Gastroesophageal sphincter (tissue), 4 donors: ENCODE results near the gene ANXA2. TPM values are rescaled to one million over a fixed set of nuclear protein-coding genes. Genes with fewer than 3 reads are reported as not detected.

Source experiments
- ATAC-seq: fragments of 150-250 bp; one replicate; pipeline ENCODE4 v1.9.1; 2016; ENCODE audit warnings: mild to moderate bottlenecking, moderate library complexity
- H3K27ac ChIP-seq, 4 donors: fragments of 200-600 bp; sonication (generic) in 3 of 4; 1 replicate in 3 of 4; 2 replicates in 1 of 4; pipeline ENCODE4 v1.5.1; 2016 to 2019
- H3K27me3 ChIP-seq: fragments of 200-600 bp; sonication (generic); one replicate; pipeline ENCODE4 v1.5.1; 2019
- H3K36me3 ChIP-seq, 2 donors: fragments of 200-600 bp; sonication (generic); one replicate each; pipeline ENCODE4 v1.5.1; 2019; ENCODE audit warnings: control low read depth in 1 of 2
- H3K4me1 ChIP-seq, 3 donors: fragments of 200-600 bp; sonication (generic); 1 replicate in 2 of 3; 2 replicates in 1 of 3; pipeline ENCODE4 v1.5.1; 2016 to 2019; ENCODE audit warnings: control low read depth in 2 of 3
- H3K4me3 ChIP-seq, 2 donors: fragments of 200-600 bp; sonication (generic); one replicate each; pipeline ENCODE4 v1.5.1; 2019; ENCODE audit warnings: mild to moderate bottlenecking in 1 of 2, moderate library complexity in 1 of 2
- H3K9me3 ChIP-seq, 3 donors: fragments of 200-600 bp; sonication (generic); one replicate each; pipeline ENCODE4 v1.5.1; 2017 to 2019; ENCODE audit warnings: control low read depth in 2 of 3
- EP300 ChIP-seq: sonication (generic); formaldehyde crosslinking; IDR thresholded peaks from one replicate; pipeline ENCODE4 v1.6.1; 2017; ENCODE audit warnings: antibody characterized with exemption, mild to moderate bottlenecking
- POLR2A ChIP-seq, 2 donors: fragments of 450-650 bp; IDR thresholded peaks; one replicate each; pipeline ENCODE4 v1.6.1; 2017; ENCODE audit warnings: antibody characterized with exemption in 2 of 2, mild to moderate bottlenecking in 2 of 2, moderate library complexity in 1 of 2
- POLR2AphosphoS5 ChIP-seq: sonication (generic); formaldehyde crosslinking; IDR thresholded peaks from one replicate; pipeline ENCODE4 v1.6.1; 2017; ENCODE audit warnings: antibody characterized with exemption
- WGBS, 2 donors: methylation state at CpG; one replicate each; pipeline ENCODE4 v1.1.5; 2018; ENCODE audit warnings: low coverage in 1 of 2; 5-methylcytosine and 5-hydroxymethylcytosine counted together
- total RNA-seq, 4 donors: library from RNA; depleted of rRNA; stranded (reverse); fragments of >200 nt; gene quantifications; one replicate each; pipeline ENCODE4 v1.1.0, GENCODE V29; 2016
- TF ChIP-seq, protein P1 (sequence below), 4 experiments: fragments of 200-600 bp in 2 of 4; fragments of 450-650 bp in 2 of 4; sonication (generic) in 1 of 4; IDR thresholded peaks; one replicate each; pipeline ENCODE4 v1.5.1; 2017 to 2019; ENCODE audit warnings: antibody characterized with exemption in 4 of 4, mild to moderate bottlenecking in 2 of 4, moderate library complexity in 2 of 4

The ANXA2 gene
- total RNA-seq, 4 donors from 2014 or later, result 301 to 793 (median 570) TPM

DNA sequence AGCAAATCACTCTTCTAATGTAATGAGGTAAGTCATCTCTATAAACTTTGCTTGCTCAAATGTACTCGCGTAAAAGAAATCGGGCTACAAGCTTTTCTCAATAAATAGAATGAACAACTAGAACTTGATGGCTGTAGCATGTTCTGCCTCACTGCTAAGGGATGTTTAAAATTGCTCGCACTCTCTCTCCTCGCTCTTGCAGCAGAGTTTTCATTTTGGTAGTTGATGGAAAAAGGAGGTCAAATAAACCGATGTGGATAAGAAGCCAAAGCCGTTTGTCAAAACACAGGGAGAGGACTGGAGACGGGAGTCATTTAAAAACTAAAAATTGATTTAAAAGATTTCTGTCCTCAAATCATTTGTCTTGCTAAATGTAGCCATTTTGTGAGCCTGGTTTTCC, 53.3 kb downstream of the ANXA2 start:
- no peak overlapping the region for H3K27ac ChIP-seq
- H3K4me3 ChIP-seq, result no peak overlapping the region
- ATAC-seq, result no peak
- 47 to 73% methylated on average over 8 of the region's 8 CpGs for WGBS, 2 donors
- TF ChIP-seq POLR2A (IDR thresholded peaks at IDR 0.05) (no peak), EP300 (no peak), POLR2AphosphoS5 (no peak)
- TF ChIP-seq, protein P1, sequence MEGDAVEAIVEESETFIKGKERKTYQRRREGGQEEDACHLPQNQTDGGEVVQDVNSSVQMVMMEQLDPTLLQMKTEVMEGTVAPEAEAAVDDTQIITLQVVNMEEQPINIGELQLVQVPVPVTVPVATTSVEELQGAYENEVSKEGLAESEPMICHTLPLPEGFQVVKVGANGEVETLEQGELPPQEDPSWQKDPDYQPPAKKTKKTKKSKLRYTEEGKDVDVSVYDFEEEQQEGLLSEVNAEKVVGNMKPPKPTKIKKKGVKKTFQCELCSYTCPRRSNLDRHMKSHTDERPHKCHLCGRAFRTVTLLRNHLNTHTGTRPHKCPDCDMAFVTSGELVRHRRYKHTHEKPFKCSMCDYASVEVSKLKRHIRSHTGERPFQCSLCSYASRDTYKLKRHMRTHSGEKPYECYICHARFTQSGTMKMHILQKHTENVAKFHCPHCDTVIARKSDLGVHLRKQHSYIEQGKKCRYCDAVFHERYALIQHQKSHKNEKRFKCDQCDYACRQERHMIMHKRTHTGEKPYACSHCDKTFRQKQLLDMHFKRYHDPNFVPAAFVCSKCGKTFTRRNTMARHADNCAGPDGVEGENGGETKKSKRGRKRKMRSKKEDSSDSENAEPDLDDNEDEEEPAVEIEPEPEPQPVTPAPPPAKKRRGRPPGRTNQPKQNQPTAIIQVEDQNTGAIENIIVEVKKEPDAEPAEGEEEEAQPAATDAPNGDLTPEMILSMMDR (IDR thresholded peaks at IDR 0.05), result no peak
- peaks cover 3 to 50% of the 10 kb centered on the region in 2 donors for H3K36me3 ChIP-seq
- H3K27me3 ChIP-seq, result no peaks in the 10 kb centered on the region
- peaks cover 0 to 7% (median 0%) of the 10 kb centered on the region in 3 donors for H3K4me1 ChIP-seq
- no peaks in the 10 kb centered on the region for H3K9me3 ChIP-seq

DNA sequence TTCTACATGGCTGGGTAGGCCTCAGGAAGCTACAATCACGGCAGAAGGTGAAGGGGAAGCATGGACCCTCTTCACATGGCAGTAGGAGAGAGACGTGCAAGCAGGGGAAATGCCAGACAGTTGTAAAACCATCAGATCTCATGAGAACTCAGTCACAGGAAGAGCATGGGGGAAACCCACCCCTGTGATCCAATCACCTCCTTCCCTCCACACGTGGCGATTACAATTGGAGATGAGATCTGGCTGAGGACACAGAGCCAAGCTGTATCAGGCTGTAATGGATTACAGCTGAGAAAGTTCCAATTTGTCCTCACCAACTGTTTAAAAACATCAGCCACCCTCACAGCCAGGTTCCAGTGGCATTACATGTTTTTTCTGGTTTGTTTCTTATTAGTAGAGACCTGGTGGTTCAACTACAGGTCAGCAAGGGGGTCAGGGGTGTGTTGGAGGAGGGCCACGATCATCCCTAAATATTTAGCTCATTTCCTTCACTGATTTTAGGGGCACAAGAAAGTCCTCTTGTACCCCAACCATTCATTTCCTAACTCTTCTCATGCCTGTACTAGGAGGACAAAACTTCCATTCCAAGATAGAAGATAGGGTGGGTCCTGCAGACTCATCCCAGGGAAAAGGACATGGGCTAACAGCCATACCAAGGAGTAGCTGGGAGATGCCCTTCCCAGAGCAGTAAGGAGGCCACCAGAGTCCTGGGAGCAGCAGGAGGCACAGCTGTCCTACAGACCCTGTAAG, 54.4 kb downstream of the ANXA2 start:
- no peaks in the 10 kb centered on the region for H3K27me3 ChIP-seq
- no peak for TF ChIP-seq POLR2AphosphoS5
- TF ChIP-seq, protein P1 (IDR thresholded peaks at IDR 0.05), result no peak
- no peak for TF ChIP-seq EP300
- no peak for TF ChIP-seq POLR2A (IDR thresholded peaks at IDR 0.05)
- ATAC-seq, result no peak

DNA sequence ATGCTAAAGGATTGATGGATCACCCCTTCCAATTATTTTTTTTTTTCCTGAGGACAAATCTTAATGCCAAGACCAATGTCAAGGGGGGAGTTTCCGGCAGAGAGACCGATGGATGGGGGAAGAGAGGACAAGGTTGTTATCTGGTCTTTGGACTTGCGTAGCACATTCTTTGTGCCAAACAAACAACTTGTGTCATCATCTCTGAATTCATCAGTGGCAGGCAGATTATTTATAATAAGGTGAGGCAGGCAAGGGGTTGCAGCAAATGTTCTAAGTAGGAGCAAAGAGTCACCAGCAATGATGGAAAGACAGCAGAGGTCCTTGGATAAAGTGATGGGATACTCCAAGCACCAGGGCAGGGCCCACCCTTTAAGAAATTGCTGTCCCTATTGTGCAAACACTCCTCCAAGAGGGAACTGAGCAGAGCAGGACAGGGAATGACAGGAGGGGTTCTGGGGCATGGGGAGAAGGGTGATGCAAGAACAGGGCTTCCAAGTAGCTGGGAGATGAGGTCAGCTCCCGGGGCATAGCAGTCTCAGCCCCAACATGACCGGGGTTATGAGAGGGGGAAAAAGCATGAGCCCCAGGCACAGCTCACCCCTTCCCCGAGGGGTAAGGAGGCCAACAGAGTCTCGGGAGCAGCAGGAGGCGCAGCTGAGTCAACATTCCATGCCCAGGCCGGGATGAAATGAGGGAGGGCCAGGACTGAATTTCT, 57.4 kb downstream of the ANXA2 start:
- Histone ChIP-seq H3K4me1 (peaks cover 0 to 7% (median 0%) of the 10 kb centered on the region in 3 donors), H3K27ac (no peak overlapping the region), H3K4me3 (no peak overlapping the region), H3K36me3 (peaks cover 0 to 9% of the 10 kb centered on the region in 2 donors), H3K9me3 (no peaks in the 10 kb centered on the region), H3K27me3 (no peaks in the 10 kb centered on the region)
- ATAC-seq, result peak; percentile 57
- no peak for TF ChIP-seq POLR2AphosphoS5
- no peak for TF ChIP-seq POLR2A (IDR thresholded peaks at IDR 0.05)
- TF ChIP-seq, protein P1 (IDR thresholded peaks at IDR 0.05), result no peak
- no peak for TF ChIP-seq EP300
- 76 to 100% methylated on average over 3 to 8 of the region's 9 CpGs for WGBS, 2 donors

More for the DNA sequence above, 54.4 kb downstream of the ANXA2 start:
- Histone ChIP-seq H3K4me3 (no peak overlapping the region), H3K27ac (no peak overlapping the region), H3K9me3 (no peaks in the 10 kb centered on the region), H3K36me3 (peaks cover 3 to 40% of the 10 kb centered on the region in 2 donors), H3K4me1 (peaks cover 0 to 7% (median 0%) of the 10 kb centered on the region in 3 donors)
- WGBS, 2 donors, result 48 to 73% methylated on average over 2 to 4 of the region's 5 CpGs

DNA sequence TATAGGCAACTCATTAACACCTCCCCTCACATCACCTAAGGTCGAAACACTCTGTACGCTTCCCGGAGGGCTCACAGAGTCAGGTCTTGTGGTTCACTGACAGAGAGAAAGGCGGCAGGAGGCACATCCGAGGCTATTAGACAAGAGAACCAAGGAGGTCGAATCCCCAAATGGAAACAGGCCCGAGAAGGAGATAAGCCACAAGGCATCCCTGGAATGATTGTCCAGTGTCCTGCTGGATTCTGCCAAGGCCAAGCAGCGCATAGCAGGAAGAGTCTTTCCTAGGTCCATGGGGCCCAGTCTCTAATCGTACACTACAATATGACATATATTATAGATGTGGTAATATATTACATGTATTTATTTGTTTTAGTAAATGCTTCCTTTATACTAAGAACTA, 58.5 kb downstream of the ANXA2 start:
- no peak for ATAC-seq
- H3K27me3 ChIP-seq, result no peaks in the 10 kb centered on the region
- H3K27ac ChIP-seq, result no peak overlapping the region
- WGBS, 2 donors, result 81% methylated on average over 8 of the region's 9 CpGs; no CpG with 5 or more reads in 1 of the 2 donors
- no peaks in the 10 kb centered on the region for H3K9me3 ChIP-seq
- no peak overlapping the region for H3K4me3 ChIP-seq
- H3K4me1 ChIP-seq, result peaks cover 0 to 7% (median 0%) of the 10 kb centered on the region in 3 donors
- no peaks in the 10 kb centered on the region for H3K36me3 ChIP-seq
- TF ChIP-seq POLR2AphosphoS5, result no peak
- TF ChIP-seq, protein P1 (IDR thresholded peaks at IDR 0.05), result no peak
- no peak for TF ChIP-seq EP300
- no peak for TF ChIP-seq POLR2A (IDR thresholded peaks at IDR 0.05)
